HCT116 (cell line): ENCODE data around the gene OTUD5. TPM values are rescaled to one million over a fixed set of nuclear protein-coding genes. Genes with fewer than 3 reads are reported as not detected.

Source experiments
- ATAC-seq: fragments of 200-7000 bp; cut with Tn5 transposase; 2 replicates; pipeline ENCODE4 v1.9.1; 2020; ENCODE audit warnings: mild to moderate bottlenecking, moderate library complexity
- BruUV-seq: library from RNA; stranded (reverse); fragments of 400-500 nt; replicated peaks from 2 replicates; lab custom pipeline; 2021; lab: Mats Ljungman, UMichigan
- CTCF ChIA-PET: fragments of 300-600 bp; sonication (Branson Sonifier 250); formaldehyde crosslinking; loops from one replicate; lab custom pipeline; 2021; ENCODE audit warnings: antibody characterized with exemption; lab: Charles Lee
- POLR2A ChIA-PET: fragments of 300-600, 350-600 bp; sonication (Branson Sonifier 250); formaldehyde crosslinking; loops from one replicate; lab custom pipeline; 2021; ENCODE audit warnings: antibody characterized with exemption; lab: Charles Lee
- RAD21 ChIA-PET, 2 experiments: fragments of 300-600 bp; sonication (Branson Sonifier 250); formaldehyde crosslinking; loops; one replicate each; lab custom pipeline; 2023; ENCODE audit warnings: low total read pairs in 2 of 2; ENCODE audit not compliant: uncharacterized antibody in 2 of 2, unreplicated experiment in 2 of 2, low non-redundant PET in 1 of 2; lab: Charles Lee
- DNase-seq: peaks from one replicate; pipeline ENCODE4 v3.0.0-alpha.2; 2010; ENCODE audit warnings: low read depth, low spot score
- H2AFZ ChIP-seq: fragments of 200-600 bp; shearing (Covaris generic), sonication (generic); 2 replicates; pipeline ENCODE4 v1.6.1; 2017; ENCODE audit warnings: low read depth, mixed run types, mixed read lengths, antibody characterized with exemption, low read length; ENCODE audit not compliant: poor library complexity, severe bottlenecking
- H3K27ac ChIP-seq: 2 replicates; pipeline ENCODE4 v1.5.1; 2012; ENCODE audit warnings: low read depth, low read length
- H3K27me3 ChIP-seq: fragments of 200-600 bp; sonication (generic); 2 replicates; pipeline ENCODE4 v1.6.1; 2016; ENCODE audit warnings: mixed run types, low read length, mixed read lengths; ENCODE audit not compliant: insufficient read depth
- H3K36me3 ChIP-seq, 2 experiments: fragments of 200-500 bp in 1 of 2; fragments of 200-600 bp in 1 of 2; sonication (Bioruptor generic) in 1 of 2; sonication (generic) in 1 of 2; 2 replicates each; pipeline versions ENCODE4 v1.5.1 to v1.6.1; 2014 to 2016; ENCODE audit warnings: low read length in 2 of 2, inconsistent platforms in 1 of 2, mixed read lengths in 1 of 2, mixed run types in 1 of 2; ENCODE audit not compliant: insufficient read depth in 2 of 2, control insufficient read depth in 1 of 2
- H3K4me1 ChIP-seq, 2 experiments: fragments of 200-600 bp in 1 of 2; sonication (generic) in 1 of 2; 2 replicates each; pipeline versions ENCODE4 v1.5.1 to v1.6.1; 2012 to 2017; ENCODE audit warnings: low read length in 2 of 2, inconsistent platforms in 1 of 2, mild to moderate bottlenecking in 1 of 2, mixed read lengths in 1 of 2, mixed run types in 1 of 2, moderate library complexity in 1 of 2; ENCODE audit not compliant: insufficient read depth in 2 of 2, control insufficient read depth in 1 of 2
- H3K4me2 ChIP-seq: fragments of 200-600 bp; sonication (generic); 2 replicates; pipeline ENCODE4 v1.6.1; 2017; ENCODE audit warnings: mixed run types, low read length, mixed read lengths
- H3K4me3 ChIP-seq, 2 experiments: fragments of 200-600 bp in 1 of 2; sonication (generic) in 1 of 2; replicated peaks in 1 of 2; 2 replicates each; pipeline ENCODE4 v1.5.1; 2011 to 2016; ENCODE audit warnings: low read length in 2 of 2, control low read depth in 1 of 2, low read depth in 1 of 2, mild to moderate bottlenecking in 1 of 2, mixed read lengths in 1 of 2, mixed run types in 1 of 2
- H3K79me2 ChIP-seq: fragments of 200-600 bp; sonication (generic); 2 replicates; pipeline ENCODE4 v1.6.1; 2017; ENCODE audit warnings: mild to moderate bottlenecking, mixed run types, low read length, moderate library complexity, mixed read lengths; ENCODE audit not compliant: insufficient read depth
- H3K9ac ChIP-seq: fragments of 200-600 bp; sonication (generic); 2 replicates; pipeline ENCODE4 v1.6.1; 2016; ENCODE audit warnings: low read length, mixed read lengths
- H3K9me2 ChIP-seq: fragments of 200-600 bp; sonication (generic), shearing (Covaris generic); 2 replicates; pipeline ENCODE4 v1.6.1; 2017; ENCODE audit warnings: mixed run types, mild to moderate bottlenecking, moderate library complexity; ENCODE audit not compliant: insufficient read depth
- H3K9me3 ChIP-seq, 2 experiments: fragments of 200-500 bp in 1 of 2; fragments of 200-600 bp in 1 of 2; sonication (Bioruptor generic) in 1 of 2; sonication (generic) in 1 of 2; 2 replicates each; pipeline ENCODE4 v1.6.1; 2014 to 2017; ENCODE audit warnings: low read length in 2 of 2, mixed read lengths in 2 of 2, inconsistent platforms in 1 of 2, low read depth in 1 of 2, mild to moderate bottlenecking in 1 of 2, mixed run types in 1 of 2, moderate library complexity in 1 of 2; ENCODE audit not compliant: control insufficient read depth in 1 of 2, insufficient read depth in 1 of 2
- H4K20me1 ChIP-seq: fragments of 200-600 bp; sonication (generic), shearing (Covaris generic); 2 replicates; pipeline ENCODE4 v1.6.1; 2017; ENCODE audit warnings: mixed run types, mild to moderate bottlenecking, moderate library complexity; ENCODE audit not compliant: insufficient read depth
- ATF3 ChIP-seq: IDR thresholded peaks from 2 replicates; pipeline ENCODE4 v1.6.1; 2012
- CBX3 ChIP-seq: IDR thresholded peaks from 2 replicates; pipeline ENCODE4 v1.6.1; 2012; ENCODE audit warnings: low read depth
- CTCF ChIP-seq, 3 experiments: fragments of 200-600 bp in 1 of 3; sonication (generic) in 1 of 3; IDR thresholded peaks in 2 of 3; conservative IDR thresholded peaks in 1 of 3; 2 replicates each; pipeline ENCODE4 v1.5.1; 2012 to 2017; ENCODE audit warnings: low read depth in 2 of 3, low read length in 2 of 3, antibody characterized with exemption in 1 of 3, borderline replicate concordance in 1 of 3, control low read depth in 1 of 3, mild to moderate bottlenecking in 1 of 3, mixed read lengths in 1 of 3, mixed run types in 1 of 3, moderate library complexity in 1 of 3; ENCODE audit not compliant: insufficient read depth in 1 of 3
- EGR1 ChIP-seq: IDR thresholded peaks from 2 replicates; pipeline ENCODE4 v1.6.1; 2012; ENCODE audit warnings: low read depth
- ELF1 ChIP-seq: IDR thresholded peaks from 2 replicates; pipeline ENCODE4 v1.6.1; 2012; ENCODE audit warnings: low read depth, borderline replicate concordance
- EZH2 ChIP-seq: fragments of 200-600 bp; sonication (generic); IDR thresholded peaks from 2 replicates; pipeline ENCODE4 v1.6.1; 2017; ENCODE audit warnings: antibody characterized with exemption, mixed run types
- EZH2phosphoT487 ChIP-seq: fragments of 200-600 bp; IDR thresholded peaks from 2 replicates; pipeline ENCODE4 v1.6.1; 2018; ENCODE audit warnings: antibody characterized with exemption, borderline replicate concordance
- JUND ChIP-seq: IDR thresholded peaks from 2 replicates; pipeline ENCODE4 v1.6.1; 2012
- POLR2AphosphoS5 ChIP-seq: IDR thresholded peaks from 2 replicates; pipeline ENCODE4 v1.6.1; 2011; ENCODE audit warnings: mild to moderate bottlenecking, low read depth, low read length, moderate library complexity
- RAD21 ChIP-seq: IDR thresholded peaks from 2 replicates; pipeline ENCODE4 v1.6.1; 2012; ENCODE audit warnings: low read depth, mild to moderate bottlenecking
- REST ChIP-seq: IDR thresholded peaks from 2 replicates; pipeline ENCODE4 v1.6.1; 2012; ENCODE audit warnings: low read depth
- SIN3A ChIP-seq: IDR thresholded peaks from 2 replicates; pipeline ENCODE4 v1.6.1; 2012; ENCODE audit warnings: low read depth
- SP1 ChIP-seq: IDR thresholded peaks from 2 replicates; pipeline ENCODE4 v1.6.1; 2012; ENCODE audit warnings: low read depth
- ZNF274 ChIP-seq: fragments of 200-500 bp; sonication (Bioruptor generic); IDR thresholded peaks from 2 replicates; pipeline ENCODE4 v1.6.1; 2014; ENCODE audit warnings: mild to moderate bottlenecking, low read depth, low read length, inconsistent platforms
- intact Hi-C: fragments of 100-400 bp; cut with micrococcal nuclease; formaldehyde crosslinking; loops from 2 replicates; pipeline ENCODE4 v1.10.0; 2022
- total RNA-seq: library from RNA; stranded (reverse); gene quantifications from one replicate; pipeline ENCODE4 v1.2.1, GENCODE V29; 2021; ENCODE audit not compliant: unreplicated experiment

Gene OTUD5
- total RNA-seq, 1 experiment from 2014 or later: 42.6 TPM

GRCh38 chrX:48961585-48962091 lies 4.2 kb upstream of the OTUD5 start:
- Histone ChIP-seq H3K9ac (no peak overlapping the region), H3K4me3 (no peak overlapping the region), H3K79me2 (peaks cover 5% of the 10 kb centered on the region), H3K4me1 (peaks cover 6 to 9% of the 10 kb centered on the region in 2 experiments), H3K4me2 (no peak overlapping the region), H2AFZ (no peak overlapping the region), H3K9me2 (no peaks in the 10 kb centered on the region), H4K20me1 (no peaks in the 10 kb centered on the region), H3K9me3 (no peaks in the 10 kb centered on the region), H3K36me3 (no peaks in the 10 kb centered on the region), H3K27ac (no peak overlapping the region), H3K27me3 (no peaks in the 10 kb centered on the region)
- DNase-seq: no peak
- ChIA-PET POLR2A (no interaction called here), RAD21 (no interaction called here), CTCF (no interaction called here)
- BruUV-seq: no TSS peak
- no peak for TF ChIP-seq SIN3A
- no peak for TF ChIP-seq ATF3
- TF ChIP-seq CBX3: no peak
- no peak for TF ChIP-seq ZNF274
- no peak for TF ChIP-seq POLR2AphosphoS5
- TF ChIP-seq CTCF (IDR thresholded peaks at IDR 0.05 in 2 of 3, conservative IDR thresholded peaks at IDR 0.05 in 1 of 3; ENCODE audit: borderline replicate concordance in 1 of 3, insufficient read depth in 1 of 3, low read depth in 2 of 3, low read length in 2 of 3): no peak
- no peak for TF ChIP-seq EGR1
- no peak for TF ChIP-seq REST
- no peak for TF ChIP-seq ELF1
- no peak for TF ChIP-seq EZH2phosphoT487
- TF ChIP-seq JUND: no peak
- no peak for TF ChIP-seq RAD21
- TF ChIP-seq SP1: no peak
- no peak for TF ChIP-seq EZH2
- intact Hi-C loops: no loop called here
- ATAC-seq: no peak
